Measurements from ENCODE around the gene CCHCR1.
"Not testable (repeated sequence)": the region's sequence is repeated elsewhere in the genome, so short reads cannot be mapped to it uniquely, and the experiment has no call there.

CCHCR1 gene

DNA sequence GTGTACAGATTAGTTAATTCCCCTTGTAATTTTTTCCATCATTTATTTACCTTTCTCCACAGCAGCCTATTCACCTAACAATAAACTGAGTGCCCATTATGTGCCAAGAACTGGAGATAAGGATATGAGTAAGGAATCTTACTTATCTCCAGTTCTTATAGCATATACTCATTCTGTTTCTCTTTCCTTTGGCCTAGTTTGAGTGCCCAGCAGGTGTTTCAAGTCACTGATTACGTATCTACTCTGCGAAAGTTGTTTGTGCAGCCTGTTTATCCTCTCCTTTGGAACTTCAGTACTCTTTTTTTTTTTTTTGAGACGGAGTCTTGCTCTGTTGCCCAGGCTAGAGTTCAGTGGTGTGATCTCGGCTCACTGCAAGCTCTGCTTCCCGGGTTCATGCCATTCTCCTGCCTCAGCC is 30.2 kb upstream of the CCHCR1 start:
- Histone ChIP-seq H3K4me2 (ENCODE audit: low read length) (no peak overlapping the region), H3K4me3 (ENCODE audit: low read depth, low read length) (no peak overlapping the region), H3K36me3 (ENCODE audit: control insufficient read depth, insufficient read depth, low read length) (no peaks in the 10 kb centered on the region), H3K9ac (no peak overlapping the region), H3K4me1 (no peaks in the 10 kb centered on the region), H3K79me2 (no peaks in the 10 kb centered on the region), H3K27me3 (ENCODE audit: control insufficient read depth, insufficient read depth, low read length) (no peaks in the 10 kb centered on the region), H3K27ac (no peak overlapping the region), H2AFZ (no peak overlapping the region), H3K9me3 (ENCODE audit: control insufficient read depth, low read length) (no peaks in the 10 kb centered on the region)
- TF ChIP-seq, protein P1, sequence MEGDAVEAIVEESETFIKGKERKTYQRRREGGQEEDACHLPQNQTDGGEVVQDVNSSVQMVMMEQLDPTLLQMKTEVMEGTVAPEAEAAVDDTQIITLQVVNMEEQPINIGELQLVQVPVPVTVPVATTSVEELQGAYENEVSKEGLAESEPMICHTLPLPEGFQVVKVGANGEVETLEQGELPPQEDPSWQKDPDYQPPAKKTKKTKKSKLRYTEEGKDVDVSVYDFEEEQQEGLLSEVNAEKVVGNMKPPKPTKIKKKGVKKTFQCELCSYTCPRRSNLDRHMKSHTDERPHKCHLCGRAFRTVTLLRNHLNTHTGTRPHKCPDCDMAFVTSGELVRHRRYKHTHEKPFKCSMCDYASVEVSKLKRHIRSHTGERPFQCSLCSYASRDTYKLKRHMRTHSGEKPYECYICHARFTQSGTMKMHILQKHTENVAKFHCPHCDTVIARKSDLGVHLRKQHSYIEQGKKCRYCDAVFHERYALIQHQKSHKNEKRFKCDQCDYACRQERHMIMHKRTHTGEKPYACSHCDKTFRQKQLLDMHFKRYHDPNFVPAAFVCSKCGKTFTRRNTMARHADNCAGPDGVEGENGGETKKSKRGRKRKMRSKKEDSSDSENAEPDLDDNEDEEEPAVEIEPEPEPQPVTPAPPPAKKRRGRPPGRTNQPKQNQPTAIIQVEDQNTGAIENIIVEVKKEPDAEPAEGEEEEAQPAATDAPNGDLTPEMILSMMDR (IDR thresholded peaks at IDR 0.05), result no peak

DNA sequence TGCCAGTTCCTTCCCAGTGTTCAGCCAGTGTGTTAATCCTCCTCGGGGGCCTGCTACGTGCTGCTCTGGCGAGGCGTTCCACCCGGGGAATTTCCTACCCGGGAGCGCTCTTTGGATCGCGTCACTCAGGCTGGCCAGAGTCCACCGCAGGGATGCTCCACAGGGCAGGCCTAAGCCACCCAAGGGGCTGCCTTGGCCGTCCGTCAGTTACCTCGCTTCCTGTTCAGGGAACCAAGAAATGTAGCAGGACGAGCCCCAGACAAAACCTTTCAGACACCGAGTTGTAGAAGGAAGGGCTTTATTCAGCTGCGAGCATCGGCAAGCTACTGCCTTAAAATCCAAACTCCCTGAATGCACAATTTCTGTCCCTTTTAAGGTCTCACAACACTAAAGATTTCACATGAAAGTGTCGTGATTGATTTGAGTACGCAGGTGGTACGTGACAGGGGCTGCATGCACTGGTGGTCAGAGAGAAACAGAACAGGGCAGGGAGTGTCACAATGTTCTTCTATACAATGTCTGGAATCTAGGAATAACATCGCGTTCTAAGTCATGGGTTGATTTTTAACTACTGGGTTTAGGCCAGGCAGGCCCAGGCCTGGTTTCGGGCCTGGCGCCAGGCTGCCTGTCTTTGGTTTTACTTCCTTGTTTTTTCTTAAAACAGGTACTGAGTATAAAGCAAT is 28.6 kb upstream of the CCHCR1 start:
- H3K4me3 ChIP-seq (ENCODE audit: low read depth, low read length), result no peak overlapping the region
- H3K4me2 ChIP-seq (ENCODE audit: low read length), result no peak overlapping the region
- no peaks in the 10 kb centered on the region for H3K79me2 ChIP-seq
- H3K4me1 ChIP-seq, result no peaks in the 10 kb centered on the region
- H3K9ac ChIP-seq, result no peak overlapping the region
- H3K27ac ChIP-seq, result peak overlapping the region; percentile 27
- H3K9me3 ChIP-seq (ENCODE audit: control insufficient read depth, low read length), result no peaks in the 10 kb centered on the region
- no peaks in the 10 kb centered on the region for H3K27me3 ChIP-seq (ENCODE audit: control insufficient read depth, insufficient read depth, low read length)
- no peak overlapping the region for H2AFZ ChIP-seq
- no peaks in the 10 kb centered on the region for H3K36me3 ChIP-seq (ENCODE audit: control insufficient read depth, insufficient read depth, low read length)
- TF ChIP-seq, protein P1 (IDR thresholded peaks at IDR 0.05), result no peak

DNA sequence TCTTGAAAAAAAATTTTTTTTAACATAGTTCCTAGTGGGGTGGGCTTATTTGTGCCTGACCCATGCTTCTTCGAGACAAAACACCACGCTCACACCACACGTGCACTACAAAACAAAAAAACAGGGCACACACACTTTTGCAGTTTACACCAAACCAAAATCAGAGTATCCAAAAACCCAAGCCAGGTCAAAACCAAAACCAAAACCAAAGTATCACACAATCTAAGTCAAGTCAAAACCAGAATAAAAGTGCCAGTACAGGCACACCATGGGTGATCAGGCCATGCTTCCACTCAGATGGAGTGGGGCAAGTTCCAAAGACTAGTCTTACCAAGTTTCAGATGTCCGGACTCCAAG is 28.1 kb upstream of the CCHCR1 start:
- H3K36me3 ChIP-seq (ENCODE audit: control insufficient read depth, insufficient read depth, low read length); H2AFZ ChIP-seq; H3K27me3 ChIP-seq (ENCODE audit: control insufficient read depth, insufficient read depth, low read length); H3K79me2 ChIP-seq; H3K4me2 ChIP-seq (ENCODE audit: low read length); H3K9me3 ChIP-seq (ENCODE audit: control insufficient read depth, low read length); H3K4me3 ChIP-seq (ENCODE audit: low read depth, low read length); H3K9ac ChIP-seq; H3K4me1 ChIP-seq: not testable (repeated sequence)
- H3K27ac ChIP-seq, result peak overlapping the region; percentile 27

DNA sequence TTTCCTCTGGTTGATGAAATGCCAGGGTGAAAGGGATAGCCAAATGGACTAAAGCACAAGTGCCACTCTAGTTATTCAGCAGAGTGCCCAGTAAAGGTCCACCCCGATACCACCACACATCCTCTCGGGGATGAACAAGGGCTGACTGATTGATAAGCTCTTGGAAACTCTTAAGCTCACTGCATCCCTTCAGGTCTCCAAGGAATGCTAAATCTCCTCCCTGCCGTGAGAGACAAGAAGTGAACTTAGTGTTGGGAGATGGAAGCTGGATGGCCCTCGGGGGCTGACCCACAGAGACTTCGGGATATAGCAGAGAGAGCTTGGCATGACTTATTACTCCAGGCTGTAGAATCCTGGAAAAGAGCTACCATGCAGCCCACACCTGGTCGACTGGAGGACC is 26.3 kb upstream of the CCHCR1 start:
- H3K4me3 ChIP-seq (ENCODE audit: low read depth, low read length); H3K27me3 ChIP-seq (ENCODE audit: control insufficient read depth, insufficient read depth, low read length); H2AFZ ChIP-seq; H3K4me2 ChIP-seq (ENCODE audit: low read length); H3K9ac ChIP-seq; H3K79me2 ChIP-seq; H3K27ac ChIP-seq; H3K36me3 ChIP-seq (ENCODE audit: control insufficient read depth, insufficient read depth, low read length); H3K9me3 ChIP-seq (ENCODE audit: control insufficient read depth, low read length); H3K4me1 ChIP-seq: not testable (repeated sequence)

DNA sequence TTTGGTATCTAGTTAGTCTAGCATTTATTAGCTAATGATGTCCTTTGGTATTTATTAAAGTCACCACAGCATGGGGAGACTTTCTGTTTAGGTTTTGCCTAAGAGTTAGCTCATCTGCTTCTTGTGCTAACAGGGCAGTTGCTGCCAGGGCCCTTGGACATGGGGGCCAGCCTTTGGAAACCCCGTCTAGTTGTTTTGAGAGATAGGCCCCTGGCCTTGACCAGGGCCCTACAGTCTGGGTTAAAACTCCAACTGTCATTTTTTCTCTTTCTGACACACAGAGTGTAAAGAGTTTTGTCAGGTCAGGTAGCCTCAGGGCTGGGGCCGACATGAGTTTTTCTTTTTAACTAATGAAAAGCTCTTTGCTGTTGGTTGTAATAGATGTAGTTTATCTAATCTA is 25.7 kb upstream of the CCHCR1 start:
- not testable (repeated sequence) for H3K9me3 ChIP-seq (ENCODE audit: control insufficient read depth, low read length); H3K4me3 ChIP-seq (ENCODE audit: low read depth, low read length); H3K27me3 ChIP-seq (ENCODE audit: control insufficient read depth, insufficient read depth, low read length)

DNA sequence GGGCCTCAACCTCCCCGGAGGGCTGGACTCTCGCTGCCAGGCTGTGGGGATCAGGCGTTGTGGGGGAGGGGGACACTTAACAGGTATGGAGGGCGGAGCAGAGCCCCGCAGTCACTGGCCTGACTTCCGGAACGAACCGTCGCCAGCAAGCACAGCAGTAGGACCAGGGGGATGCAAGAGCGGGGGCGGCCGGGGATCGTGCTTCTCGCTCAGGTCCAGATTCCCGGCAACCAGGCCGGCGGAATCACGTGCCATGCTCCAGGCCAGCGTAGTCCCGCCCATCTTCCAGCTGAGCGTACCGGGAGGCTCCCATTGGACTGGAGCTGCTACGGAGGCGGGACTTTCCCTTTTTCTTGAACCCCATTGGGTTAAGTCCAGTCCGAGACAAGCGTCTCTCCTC is 22.9 kb upstream of the CCHCR1 start:
- H3K9me3 ChIP-seq (ENCODE audit: control insufficient read depth, low read length), result no peaks in the 10 kb centered on the region
- H3K27me3 ChIP-seq (ENCODE audit: control insufficient read depth, insufficient read depth, low read length), result no peaks in the 10 kb centered on the region
- H3K79me2 ChIP-seq, result no peaks in the 10 kb centered on the region
- H3K36me3 ChIP-seq (ENCODE audit: control insufficient read depth, insufficient read depth, low read length), result no peaks in the 10 kb centered on the region
- no peak overlapping the region for H3K4me3 ChIP-seq (ENCODE audit: low read depth, low read length)
- H3K4me1 ChIP-seq, result peaks cover 3% of the 10 kb centered on the region
- TF ChIP-seq, protein P1 (IDR thresholded peaks at IDR 0.05), result no peak
- H3K27ac ChIP-seq, result peak overlapping the region; percentile 36
- H3K4me2 ChIP-seq (ENCODE audit: low read length), result no peak overlapping the region
- H2AFZ ChIP-seq, result peak overlapping the region; percentile 63
- no peak overlapping the region for H3K9ac ChIP-seq

More for the DNA sequence above, 25.7 kb upstream of the CCHCR1 start:
- not testable (repeated sequence) for H3K4me1 ChIP-seq; H3K36me3 ChIP-seq (ENCODE audit: control insufficient read depth, insufficient read depth, low read length); H3K27ac ChIP-seq; H2AFZ ChIP-seq; H3K4me2 ChIP-seq (ENCODE audit: low read length); H3K79me2 ChIP-seq; H3K9ac ChIP-seq
